GM12878 (cell line): Measurements from ENCODE around the gene DDX24. TPM values are rescaled to one million over a fixed set of nuclear protein-coding genes. Genes with fewer than 3 reads are reported as not detected.

Source experiments
- ATAC-seq: fragments of 200-7000 bp; cut with Tn5 transposase; 3 replicates; pipeline ENCODE4 v1.9.1; 2020; ENCODE audit warnings: mild to moderate bottlenecking, moderate library complexity
- BruUV-seq: library from RNA; stranded (reverse); fragments of 400-500 nt; replicated peaks from 2 replicates; lab custom pipeline; 2021; lab: Mats Ljungman, UMichigan
- CTCF ChIA-PET: fragments of 300-600 bp; sonication (Branson Sonifier 250); formaldehyde crosslinking; extraction: SDS; loops from one replicate; lab custom pipeline; 2021; ENCODE audit warnings: inconsistent platforms; lab: Yijun Ruan, JAX
- POLR2A ChIA-PET: fragments of 350-600 bp; formaldehyde crosslinking; extraction: SDS; loops from one replicate; lab custom pipeline; 2021; ENCODE audit warnings: inconsistent platforms; lab: Charles Lee
- RAD21 ChIA-PET: fragments of 300-600 bp; sonication (Branson Sonifier 250); formaldehyde crosslinking; loops from one replicate; lab custom pipeline; 2023; ENCODE audit warnings: antibody characterized with exemption; ENCODE audit not compliant: unreplicated experiment; lab: Charles Lee
- SMC1A ChIA-PET: fragments of 300-600 bp; sonication (Branson Sonifier 250); formaldehyde crosslinking; loops from one replicate; lab custom pipeline; 2023; ENCODE audit not compliant: unreplicated experiment, uncharacterized antibody; lab: Charles Lee
- DNase-seq: peaks from one replicate; pipeline ENCODE4 v3.0.0-alpha.2; 2011; ENCODE audit warnings: low read depth, low spot score
- FAIRE-seq: peaks from 3 replicates; lab custom pipeline; 2011; peaks lifted over from hg19 to GRCh38; lab: Jason Lieb, UNC
- H2AFZ ChIP-seq: 2 replicates; pipeline ENCODE4 v1.6.0; 2011; ENCODE audit warnings: low read depth, low read length, control low read depth; ENCODE audit not compliant: control insufficient read depth
- H3K27ac ChIP-seq: 2 replicates; pipeline ENCODE4 v1.5.1; 2011; ENCODE audit warnings: control low read depth; ENCODE audit not compliant: control insufficient read depth, insufficient read depth
- H3K27me3 ChIP-seq, 2 experiments: replicated peaks in 1 of 2; 2 replicates each; pipeline versions ENCODE4 v1.6.0 to v1.6.1; 2011; ENCODE audit warnings: low read length in 1 of 2; ENCODE audit not compliant: control insufficient read depth in 2 of 2, insufficient read depth in 2 of 2
- H3K36me3 ChIP-seq, 2 experiments: 2 replicates each; pipeline ENCODE4 v1.5.1; 2011; ENCODE audit warnings: low read length in 1 of 2; ENCODE audit not compliant: control insufficient read depth in 2 of 2, insufficient read depth in 2 of 2
- H3K4me1 ChIP-seq: 2 replicates; pipeline ENCODE4 v1.6.1; 2011; ENCODE audit warnings: mild to moderate bottlenecking, low read length, moderate library complexity, mixed read lengths; ENCODE audit not compliant: control insufficient read depth, insufficient read depth
- H3K4me2 ChIP-seq: 2 replicates; pipeline ENCODE4 v1.6.0; 2011; ENCODE audit warnings: control low read depth; ENCODE audit not compliant: control insufficient read depth, insufficient read depth
- H3K4me3 ChIP-seq: fragments of 200-600 bp; sonication (generic); 2 replicates; pipeline ENCODE4 v1.5.1; 2016
- H3K79me2 ChIP-seq: 2 replicates; pipeline ENCODE4 v1.6.0; 2011; ENCODE audit warnings: low read length; ENCODE audit not compliant: control insufficient read depth, insufficient read depth
- H3K9ac ChIP-seq: 2 replicates; pipeline ENCODE4 v1.8.0; 2011; ENCODE audit warnings: low read length, control low read depth, mixed read lengths; ENCODE audit not compliant: control insufficient read depth, insufficient read depth
- H3K9me3 ChIP-seq: replicated peaks from 3 replicates; pipeline ENCODE4 v1.5.1; 2011; ENCODE audit warnings: mild to moderate bottlenecking, low read length; ENCODE audit not compliant: control insufficient read depth, insufficient read depth
- H4K20me1 ChIP-seq: 2 replicates; pipeline ENCODE4 v1.6.0; 2011; ENCODE audit not compliant: control insufficient read depth, insufficient read depth
- CTCF ChIP-seq, 3 experiments: IDR thresholded peaks in 2 of 3; conservative IDR thresholded peaks in 1 of 3; 2 replicates each; pipeline ENCODE4 v1.5.1; 2011; ENCODE audit warnings: low read depth in 3 of 3, low read length in 3 of 3, mild to moderate bottlenecking in 3 of 3, control low read depth in 2 of 3, moderate library complexity in 2 of 3, inconsistent platforms in 1 of 3, mixed read lengths in 1 of 3; ENCODE audit not compliant: control insufficient read depth in 2 of 3, insufficient read depth in 1 of 3; ENCODE audit errors: extremely low read depth in 1 of 3
- HSF1 ChIP-seq: fragments of 150-350 bp; IDR thresholded peaks from 2 replicates; pipeline ENCODE4 v1.6.1; 2014; ENCODE audit warnings: mild to moderate bottlenecking, low read depth, low read length
- MXI1 ChIP-seq: fragments of 150-350 bp; IDR thresholded peaks from 2 replicates; pipeline ENCODE4 v1.6.1; 2011; ENCODE audit warnings: low read depth, mild to moderate bottlenecking, inconsistent platforms, low read length, improper control_type of control experiment
- MYC ChIP-seq: IDR thresholded peaks from 2 replicates; pipeline ENCODE4 v1.6.1; 2011; ENCODE audit warnings: mild to moderate bottlenecking, low read length, moderate library complexity, inconsistent platforms; ENCODE audit not compliant: insufficient read depth, insufficient replicate concordance, insufficient read length, severe bottlenecking
- NR2F1 ChIP-seq: fragments of 450-650 bp; conservative IDR thresholded peaks from 2 replicates; pipeline ENCODE4 v1.6.1; 2017; ENCODE audit warnings: mild to moderate bottlenecking
- POU2F2 ChIP-seq: IDR thresholded peaks from 3 replicates; pipeline ENCODE4 v1.6.1; 2011; ENCODE audit warnings: low read depth, mild to moderate bottlenecking, low read length, borderline replicate concordance
- RAD21 ChIP-seq: IDR thresholded peaks from 2 replicates; pipeline ENCODE4 v1.6.1; 2011; ENCODE audit warnings: mild to moderate bottlenecking, low read depth, low read length, moderate library complexity; ENCODE audit not compliant: insufficient read depth
- RAD51 ChIP-seq: fragments of 450-650 bp; IDR thresholded peaks from 2 replicates; pipeline ENCODE4 v1.6.1; 2016; ENCODE audit warnings: moderate library complexity, mild to moderate bottlenecking, inconsistent platforms
- SMC3 ChIP-seq: IDR thresholded peaks from 2 replicates; pipeline ENCODE4 v1.6.1; 2011; ENCODE audit warnings: low read length, improper control_type of control experiment, borderline replicate concordance
- TCF12 ChIP-seq: IDR thresholded peaks from 2 replicates; pipeline ENCODE4 v1.6.1; 2011; ENCODE audit warnings: low read depth, mild to moderate bottlenecking, low read length
- TCF7 ChIP-seq: IDR thresholded peaks from 2 replicates; pipeline ENCODE4 v1.6.1; 2014; ENCODE audit warnings: antibody characterized with exemption, borderline replicate concordance
- WRNIP1 ChIP-seq: IDR thresholded peaks from 2 replicates; pipeline ENCODE4 v1.6.1; 2011; ENCODE audit warnings: low read depth, low read length, improper control_type of control experiment, borderline replicate concordance
- ZNF207 ChIP-seq: fragments of 450-650 bp; IDR thresholded peaks from 2 replicates; pipeline ENCODE4 v1.6.1; 2014; ENCODE audit warnings: antibody characterized with exemption, mild to moderate bottlenecking, borderline replicate concordance
- ZNF24 ChIP-seq: fragments of 450-650 bp; IDR thresholded peaks from 2 replicates; pipeline ENCODE4 v1.6.1; 2017; ENCODE audit warnings: antibody characterized with exemption, mild to moderate bottlenecking
- WGBS: methylation state at CpG from one replicate; pipeline ENCODE4 v1.1.6; 2016; ENCODE audit warnings: low lambda C conversion rate; ENCODE audit not compliant: insufficient replicate concordance, insufficient coverage; ENCODE audit errors: missing lambda C conversion rate; 5-methylcytosine and 5-hydroxymethylcytosine counted together
- in situ Hi-C: fragments of 300-500 bp; cut with MboI; formaldehyde crosslinking; loops from 9 replicates; pipeline ENCODE4 v1.14.3; 2018; ENCODE audit warnings: mixed read lengths
- intact Hi-C: fragments of 100-400 bp; cut with micrococcal nuclease; formaldehyde crosslinking; loops from one replicate; pipeline ENCODE4 v1.14.2; 2022; ENCODE audit not compliant: unreplicated experiment
- polyA plus RNA-seq, 11 experiments: library from polyadenylated mRNA; depleted of rRNA in 4 of 11; unstranded in 6 of 11; stranded (reverse) in 5 of 11; fragments of >200 nt; fragmentation: Nextera tagmentation in 4 of 11; fragmentation: Illumina TruSeq in 1 of 11; extraction: Ambion mirVana in 4 of 11; extraction: Trizol in 1 of 11; gene quantifications; 1 replicate in 1 of 11; 2 replicates in 10 of 11; pipeline versions ENCODE4 v1.2.1 to v1.2.3, GENCODE V29; 2011 to 2016; ENCODE audit warnings: inconsistent platforms in 2 of 11, missing spikeins in 2 of 11, low read depth in 1 of 11
- total RNA-seq, 4 experiments: library from RNA; depleted of rRNA in 3 of 4; stranded (reverse); fragments of >200 nt in 3 of 4; fragmentation: Illumina TruSeq in 1 of 4; extraction: Trizol in 1 of 4; gene quantifications; 2 replicates each; pipeline versions ENCODE4 v1.2.1 to v1.2.3, GENCODE V29; 2013 to 2021

DDX24 gene
- total and polyA plus RNA-seq, 10 of the 15 experiments (the other 5 are each of a cell fraction or from before 2014, with no cell fraction given): 137 to 266 (median 184) TPM

GRCh38 chr14:94036313-94037167 is 44.5 kb downstream of the DDX24 start:
- ChIA-PET RAD21 (interaction anchor here (0.7 to 5.1 kb wide), 20 partner anchors 9 to 146 kb away, joined by 3 to 82 read pairs (median 4); partner anchors contain the start of genes DDX24, IFI27L1 and OTUB2), CTCF (interaction anchor here (0.6 to 8.5 kb wide), 34 partner anchors 9 to 382 kb away, joined by 3 to 221 read pairs (median 5); partner anchors contain the start of genes DDX24, IFI27L1, IFI27L2 and OTUB2), SMC1A (interaction anchor here (0.6 to 4.8 kb wide), 20 partner anchors 11 to 144 kb away, joined by 3 to 73 read pairs (median 5); partner anchors contain the start of gene IFI27L2), POLR2A (no interaction called here)
- Histone ChIP-seq H3K9me3 (no peaks in the 10 kb centered on the region), H3K79me2 (no peaks in the 10 kb centered on the region), H3K4me1 (no peaks in the 10 kb centered on the region), H3K36me3 (no peaks in the 10 kb centered on the region), H3K27me3 (0 out of 4 replicates have a peak, but pooled peaks cover 0 to 5% of the 10 kb centered on the region in 2 experiments), H3K9ac (no peak overlapping the region), H3K4me2 (no peak overlapping the region), H3K4me3 (no peak overlapping the region), H2AFZ (no peak overlapping the region), H4K20me1 (no peaks in the 10 kb centered on the region), H3K27ac (no peak overlapping the region)
- FAIRE-seq (peak; percentile 89), DNase-seq (no peak), ATAC-seq (peak; percentile 99)
- intact Hi-C loops: loop anchor here (1.0 kb wide), 2 partner anchors 100 to 144 kb away; no protein-coding TSS in a partner anchor
- in situ Hi-C loops: loop anchor here (5.0 kb wide), 2 partner anchors 101 to 146 kb away; no protein-coding TSS in a partner anchor
- BruUV-seq: no TSS peak
- TF ChIP-seq WRNIP1 (no peak), TCF12 (no peak), HSF1 (no peak), MXI1 (no peak), RAD51 (no peak), TCF7 (no peak), MYC (no peak), POU2F2 (peak; percentile 4; the same call in 1 of the 3 replicates), CTCF (IDR thresholded peaks at IDR 0.05 in 2 of 3, conservative IDR thresholded peaks at IDR 0.05 in 1 of 3; ENCODE audit: control insufficient read depth in 2 of 3, extremely low read depth in 1 of 3, insufficient read depth in 1 of 3, low read depth in 3 of 3, low read length in 3 of 3) (peak; percentile 87 to 89 (median 88)), SMC3 (peak; percentile 94), ZNF24 (no peak), RAD21 (peak; percentile 66), ZNF207 (no peak), NR2F1 (peak; percentile 59; the same call in 1 of the 2 replicates)
- WGBS: 19% methylated on average over 12 of the region's 12 CpGs
